Measurements from ENCODE around the gene ROR2.

Gene ROR2

DNA sequence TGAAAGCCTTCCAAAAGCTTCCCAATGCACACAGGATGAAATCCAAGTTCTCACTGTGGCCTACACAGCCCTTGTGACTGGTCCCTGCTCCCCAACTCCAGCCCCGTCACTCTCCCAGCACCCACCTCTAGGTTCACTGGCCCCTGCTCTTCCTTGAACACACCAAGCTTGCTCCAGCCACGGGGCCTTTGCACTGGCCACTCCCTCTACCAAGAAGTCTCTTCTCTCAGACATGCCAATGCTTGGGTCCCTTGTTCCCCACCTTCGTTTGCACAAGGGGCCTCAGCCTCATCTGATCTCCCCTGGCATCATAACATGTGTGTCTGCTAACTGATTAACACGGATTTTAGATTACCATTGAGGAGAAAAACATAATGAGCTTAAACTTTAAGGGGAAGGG is 56.0 kb downstream of the ROR2 start:
- no peak for DNase-seq
- Histone ChIP-seq H3K27me3 (ENCODE audit: insufficient read depth, low read length, poor library complexity) (no peaks in the 10 kb centered on the region), H3K4ac (ENCODE audit: low read depth, low read length) (no peak overlapping the region), H3K4me1 (ENCODE audit: control insufficient read depth, low read depth, low read length) (peaks cover 19% of the 10 kb centered on the region), H4K5ac (ENCODE audit: low read length) (no peak overlapping the region), H3K27ac (ENCODE audit: low read depth, low read length) (no peak overlapping the region), H3K4me2 (ENCODE audit: low read length) (no peak overlapping the region), H3K79me2 (ENCODE audit: control insufficient read depth, insufficient read depth, low read length) (peaks cover 69% of the 10 kb centered on the region), H3K56ac (ENCODE audit: low read length) (peak overlapping the region; percentile 35), H2BK120ac (ENCODE audit: low read depth, low read length) (no peak overlapping the region), H3K23ac (ENCODE audit: low read length) (no peak overlapping the region), H3K9ac (ENCODE audit: low read length) (no peak overlapping the region), H3K4me3 (ENCODE audit: low read length) (no peak overlapping the region), H2AK5ac (ENCODE audit: low read length) (no peak overlapping the region), H3K18ac (ENCODE audit: low read length) (no peak overlapping the region), H2BK5ac (ENCODE audit: low read length) (no peak overlapping the region), H3K79me1 (ENCODE audit: low read length) (peaks cover 35% of the 10 kb centered on the region), H4K8ac (ENCODE audit: low read depth, low read length) (no peak overlapping the region), H3K36me3 (ENCODE audit: control insufficient read depth, insufficient read depth, low read length) (no peaks in the 10 kb centered on the region), H2BK15ac (replicated peaks; ENCODE audit: low read depth) (no peak overlapping the region)
- no CpG with 5 or more reads among the region's 4 CpGs for WGBS (ENCODE audit: extremely low coverage, insufficient coverage, low lambda C conversion rate)

DNA sequence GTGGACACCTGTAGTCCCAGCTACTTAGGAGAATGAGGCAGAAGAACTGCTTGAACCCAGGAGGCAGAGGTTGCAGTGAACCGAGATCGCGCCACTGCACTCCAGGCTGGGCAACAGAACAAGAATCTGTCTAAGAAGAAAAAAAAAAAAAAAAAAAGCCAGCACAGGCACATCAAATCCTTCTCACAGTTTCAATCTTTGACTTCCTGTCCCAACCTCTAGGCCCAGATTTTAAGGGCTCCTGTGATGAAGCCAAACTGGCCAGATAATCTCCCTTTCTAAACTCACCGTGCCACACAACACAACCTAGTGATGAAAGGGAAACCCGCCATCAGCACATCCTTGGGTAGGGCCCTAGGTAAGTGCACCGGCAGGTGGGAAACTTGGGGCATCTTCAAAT is 58.1 kb downstream of the ROR2 start:
- H3K4me1 ChIP-seq (ENCODE audit: control insufficient read depth, low read depth, low read length), result peaks cover 18% of the 10 kb centered on the region
- no peaks in the 10 kb centered on the region for H3K27me3 ChIP-seq (ENCODE audit: insufficient read depth, low read length, poor library complexity)
- no CpG with 5 or more reads among the region's 6 CpGs for WGBS (ENCODE audit: extremely low coverage, insufficient coverage, low lambda C conversion rate)
- H3K4me2 ChIP-seq (ENCODE audit: low read length), result no peak overlapping the region
- H2BK15ac ChIP-seq (replicated peaks; ENCODE audit: low read depth), result no peak overlapping the region
- no peak overlapping the region for H3K9ac ChIP-seq (ENCODE audit: low read length)
- no peak overlapping the region for H3K27ac ChIP-seq (ENCODE audit: low read depth, low read length)
- no peak overlapping the region for H2BK5ac ChIP-seq (ENCODE audit: low read length)
- DNase-seq, result no peak
- peak overlapping the region; percentile 24 for H3K18ac ChIP-seq (ENCODE audit: low read length)
- peaks cover 1% of the 10 kb centered on the region for H3K36me3 ChIP-seq (ENCODE audit: control insufficient read depth, insufficient read depth, low read length)
- no peak overlapping the region for H3K23ac ChIP-seq (ENCODE audit: low read length)
- H3K79me1 ChIP-seq (ENCODE audit: low read length), result peaks cover 30% of the 10 kb centered on the region
- no peak overlapping the region for H3K4ac ChIP-seq (ENCODE audit: low read depth, low read length)
- H3K79me2 ChIP-seq (ENCODE audit: control insufficient read depth, insufficient read depth, low read length), result peaks cover 58% of the 10 kb centered on the region
- no peak overlapping the region for H4K5ac ChIP-seq (ENCODE audit: low read length)
- no peak overlapping the region for H3K56ac ChIP-seq (ENCODE audit: low read length)
- H2BK120ac ChIP-seq (ENCODE audit: low read depth, low read length), result no peak overlapping the region
- H3K4me3 ChIP-seq (ENCODE audit: low read length), result no peak overlapping the region
- no peak overlapping the region for H2AK5ac ChIP-seq (ENCODE audit: low read length)
- no peak overlapping the region for H4K8ac ChIP-seq (ENCODE audit: low read depth, low read length)

DNA sequence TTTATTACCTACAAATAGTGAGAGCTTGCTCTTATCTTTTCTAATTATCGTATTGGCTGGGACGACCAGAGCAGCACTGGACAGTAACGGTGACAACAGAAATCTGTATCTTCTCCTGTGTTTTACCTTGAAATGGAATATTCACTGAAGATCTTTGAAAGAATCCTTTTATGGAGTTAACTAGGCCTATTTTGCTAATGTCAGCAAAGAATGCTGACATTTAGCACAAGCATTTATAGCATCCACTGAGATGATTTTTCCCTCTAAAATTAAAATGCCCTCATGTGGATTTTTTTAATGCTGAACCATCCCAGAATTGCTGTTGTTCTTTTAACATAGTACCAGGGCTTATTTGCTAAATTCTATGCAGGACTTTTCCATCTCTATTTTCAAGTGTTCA is 59.4 kb downstream of the ROR2 start:
- Histone ChIP-seq H3K18ac (ENCODE audit: low read length) (no peak overlapping the region), H3K4me2 (ENCODE audit: low read length) (no peak overlapping the region), H2BK120ac (ENCODE audit: low read depth, low read length) (no peak overlapping the region), H3K79me1 (ENCODE audit: low read length) (peaks cover 30% of the 10 kb centered on the region), H3K4me3 (ENCODE audit: low read length) (no peak overlapping the region), H3K36me3 (ENCODE audit: control insufficient read depth, insufficient read depth, low read length) (peaks cover 1% of the 10 kb centered on the region), H4K8ac (ENCODE audit: low read depth, low read length) (no peak overlapping the region), H3K4ac (ENCODE audit: low read depth, low read length) (no peak overlapping the region), H3K79me2 (ENCODE audit: control insufficient read depth, insufficient read depth, low read length) (peaks cover 47% of the 10 kb centered on the region), H3K27ac (ENCODE audit: low read depth, low read length) (no peak overlapping the region), H3K9ac (ENCODE audit: low read length) (no peak overlapping the region), H2BK15ac (replicated peaks; ENCODE audit: low read depth) (no peak overlapping the region), H2BK5ac (ENCODE audit: low read length) (no peak overlapping the region), H3K4me1 (ENCODE audit: control insufficient read depth, low read depth, low read length) (peaks cover 21% of the 10 kb centered on the region), H3K56ac (ENCODE audit: low read length) (no peak overlapping the region), H4K5ac (ENCODE audit: low read length) (no peak overlapping the region), H2AK5ac (ENCODE audit: low read length) (no peak overlapping the region), H3K27me3 (ENCODE audit: insufficient read depth, low read length, poor library complexity) (no peaks in the 10 kb centered on the region), H3K23ac (ENCODE audit: low read length) (no peak overlapping the region)
- DNase-seq, result no peak
- WGBS (ENCODE audit: extremely low coverage, insufficient coverage, low lambda C conversion rate), result no CpG with 5 or more reads among the region's 3 CpGs

DNA sequence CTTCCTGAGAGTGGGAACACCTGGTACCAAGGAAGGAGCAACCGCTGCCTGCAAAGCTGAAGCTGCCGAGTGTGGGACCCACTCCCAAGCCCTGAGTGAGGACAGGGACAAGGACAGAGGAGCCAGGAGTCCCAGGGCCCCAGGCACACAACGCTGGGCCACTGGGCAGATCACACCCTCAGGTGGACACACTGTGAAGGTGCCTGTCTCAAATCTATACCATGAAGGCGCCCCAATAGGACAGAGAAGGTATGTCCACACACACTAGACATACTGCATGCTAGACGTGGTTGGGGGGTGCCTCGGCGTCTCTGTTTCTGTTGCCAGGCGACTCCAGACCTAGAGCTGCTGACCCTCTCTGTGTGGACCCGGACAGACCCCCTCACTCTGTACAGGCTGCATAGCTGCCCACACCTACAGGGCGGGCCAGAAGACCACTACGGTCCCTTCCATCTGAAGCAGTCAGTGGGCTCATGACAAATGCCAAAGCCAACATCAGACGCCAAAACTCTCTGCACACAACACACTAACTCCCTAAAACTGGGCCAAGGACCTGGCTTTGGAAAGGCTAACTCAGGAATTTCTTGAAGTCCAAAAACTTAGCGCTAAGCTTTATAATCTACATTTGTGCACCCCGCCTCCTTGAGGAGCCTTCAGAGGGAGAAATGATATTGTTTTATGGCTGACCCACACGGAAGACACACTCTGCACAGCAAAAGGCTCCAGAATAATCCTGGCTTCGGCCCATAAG is 60.7 kb downstream of the ROR2 start:
- Histone ChIP-seq H3K27ac (ENCODE audit: low read depth, low read length) (no peak overlapping the region), H3K36me3 (ENCODE audit: control insufficient read depth, insufficient read depth, low read length) (peaks cover 1% of the 10 kb centered on the region), H4K8ac (ENCODE audit: low read depth, low read length) (no peak overlapping the region), H3K4me2 (ENCODE audit: low read length) (no peak overlapping the region), H3K9ac (ENCODE audit: low read length) (no peak overlapping the region), H3K56ac (ENCODE audit: low read length) (no peak overlapping the region), H2BK5ac (ENCODE audit: low read length) (no peak overlapping the region), H3K4me1 (ENCODE audit: control insufficient read depth, low read depth, low read length) (peaks cover 24% of the 10 kb centered on the region), H2AK5ac (ENCODE audit: low read length) (no peak overlapping the region), H3K18ac (ENCODE audit: low read length) (no peak overlapping the region), H3K4me3 (ENCODE audit: low read length) (no peak overlapping the region), H2BK15ac (replicated peaks; ENCODE audit: low read depth) (no peak overlapping the region), H3K27me3 (ENCODE audit: insufficient read depth, low read length, poor library complexity) (no peaks in the 10 kb centered on the region), H3K79me2 (ENCODE audit: control insufficient read depth, insufficient read depth, low read length) (peaks cover 39% of the 10 kb centered on the region), H3K79me1 (ENCODE audit: low read length) (peaks cover 26% of the 10 kb centered on the region), H3K23ac (ENCODE audit: low read length) (no peak overlapping the region), H3K4ac (ENCODE audit: low read depth, low read length) (no peak overlapping the region), H2BK120ac (ENCODE audit: low read depth, low read length) (no peak overlapping the region), H4K5ac (ENCODE audit: low read length) (no peak overlapping the region)
- no peak for DNase-seq
- WGBS (ENCODE audit: extremely low coverage, insufficient coverage, low lambda C conversion rate), result no CpG with 5 or more reads among the region's 16 CpGs

DNA sequence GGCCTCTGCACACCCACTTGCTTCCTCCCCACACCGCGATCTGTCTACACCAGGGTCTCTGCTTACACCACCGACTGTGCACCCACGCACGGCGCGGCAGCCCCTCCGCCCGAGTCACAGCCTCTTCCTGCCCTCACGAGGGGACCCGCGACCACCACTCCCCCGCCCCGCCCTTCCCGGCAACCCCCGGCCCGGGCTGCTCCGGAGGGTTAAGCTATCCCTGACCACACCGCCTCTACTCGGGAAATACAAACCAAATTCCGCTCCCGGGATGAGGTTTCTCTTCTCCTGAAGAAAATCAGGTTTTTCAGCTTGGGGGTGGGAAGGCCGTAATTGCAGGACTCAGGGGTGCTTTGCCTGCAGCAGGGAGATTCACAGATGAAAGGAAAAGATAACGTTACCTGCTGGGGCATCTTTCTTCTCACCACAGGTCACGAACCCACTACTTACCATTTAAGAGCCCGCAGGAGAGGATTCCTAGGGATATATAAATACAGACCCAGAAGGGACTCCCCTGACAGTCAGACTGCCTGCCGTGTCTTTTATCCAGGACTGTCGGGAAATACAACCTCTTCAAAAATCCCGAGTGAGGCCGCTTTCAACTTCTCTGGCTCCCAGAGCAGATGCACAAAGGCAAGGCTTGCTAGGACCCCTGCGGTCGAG is 63.5 kb downstream of the ROR2 start:
- peak; percentile 82 for DNase-seq
- peak overlapping the region; percentile 96 for H3K4ac ChIP-seq (ENCODE audit: low read depth, low read length)
- H3K23ac ChIP-seq (ENCODE audit: low read length), result peak overlapping the region; percentile 53
- peaks cover 26% of the 10 kb centered on the region for H3K79me1 ChIP-seq (ENCODE audit: low read length)
- no peaks in the 10 kb centered on the region for H3K27me3 ChIP-seq (ENCODE audit: insufficient read depth, low read length, poor library complexity)
- peak overlapping the region; percentile 5 for H2BK120ac ChIP-seq (ENCODE audit: low read depth, low read length)
- H3K4me3 ChIP-seq (ENCODE audit: low read length), result no peak overlapping the region
- H2BK5ac ChIP-seq (ENCODE audit: low read length), result peak overlapping the region; percentile 77
- peak overlapping the region; percentile 81 for H3K18ac ChIP-seq (ENCODE audit: low read length)
- H3K36me3 ChIP-seq (ENCODE audit: control insufficient read depth, insufficient read depth, low read length), result peaks cover 1% of the 10 kb centered on the region
- WGBS (ENCODE audit: extremely low coverage, insufficient coverage, low lambda C conversion rate), result no CpG with 5 or more reads among the region's 32 CpGs
- peak overlapping the region; percentile 65 for H3K9ac ChIP-seq (ENCODE audit: low read length)
- peak overlapping the region; percentile 73 for H3K27ac ChIP-seq (ENCODE audit: low read depth, low read length)
- no peak overlapping the region for H4K5ac ChIP-seq (ENCODE audit: low read length)
- peaks cover 26% of the 10 kb centered on the region for H3K79me2 ChIP-seq (ENCODE audit: control insufficient read depth, insufficient read depth, low read length)
- H3K56ac ChIP-seq (ENCODE audit: low read length), result peak overlapping the region; percentile 87
- peak overlapping the region; percentile 60 for H2AK5ac ChIP-seq (ENCODE audit: low read length)
- peak overlapping the region; percentile 19 for H3K4me2 ChIP-seq (ENCODE audit: low read length)
- H3K4me1 ChIP-seq (ENCODE audit: control insufficient read depth, low read depth, low read length), result peaks cover 27% of the 10 kb centered on the region
- no peak overlapping the region for H4K8ac ChIP-seq (ENCODE audit: low read depth, low read length)
- H2BK15ac ChIP-seq (replicated peaks; ENCODE audit: low read depth), result no peak overlapping the region

Data from mesendoderm (in vitro differentiated cells).